IPS DF 19.7 (cell line): ENCODE measurements around the gene CCDC73.
"Not testable (repeated sequence)": the region's sequence is repeated elsewhere in the genome, so short reads cannot be mapped to it uniquely, and the experiment has no call there.

Experiments used
- DNase-seq: peaks from one replicate; pipeline ENCODE4 v3.0.0-alpha.2; 2013; ENCODE audit warnings: low read depth, low spot score

Gene CCDC73

DNA sequence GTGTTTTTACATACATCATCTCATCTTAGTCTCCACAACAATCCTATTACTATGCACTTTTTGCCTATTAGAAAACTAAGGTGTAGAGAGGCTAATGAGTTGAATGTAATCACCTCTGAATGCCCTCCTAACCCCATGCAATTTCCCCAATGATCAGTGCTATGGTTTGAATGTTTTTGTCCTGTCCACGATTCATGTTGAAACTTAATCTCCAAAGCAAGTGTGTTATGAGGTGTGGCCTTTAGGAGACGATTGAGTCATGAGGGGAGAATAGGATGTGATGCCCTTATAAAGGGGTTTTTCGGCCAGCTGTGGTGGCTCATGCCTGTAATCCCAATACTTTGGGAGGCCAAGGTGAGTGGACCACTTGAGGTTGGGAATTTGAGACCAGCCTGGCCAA, 2.0 kb upstream of the CCDC73 start:
- DNase-seq, result no peak

DNA sequence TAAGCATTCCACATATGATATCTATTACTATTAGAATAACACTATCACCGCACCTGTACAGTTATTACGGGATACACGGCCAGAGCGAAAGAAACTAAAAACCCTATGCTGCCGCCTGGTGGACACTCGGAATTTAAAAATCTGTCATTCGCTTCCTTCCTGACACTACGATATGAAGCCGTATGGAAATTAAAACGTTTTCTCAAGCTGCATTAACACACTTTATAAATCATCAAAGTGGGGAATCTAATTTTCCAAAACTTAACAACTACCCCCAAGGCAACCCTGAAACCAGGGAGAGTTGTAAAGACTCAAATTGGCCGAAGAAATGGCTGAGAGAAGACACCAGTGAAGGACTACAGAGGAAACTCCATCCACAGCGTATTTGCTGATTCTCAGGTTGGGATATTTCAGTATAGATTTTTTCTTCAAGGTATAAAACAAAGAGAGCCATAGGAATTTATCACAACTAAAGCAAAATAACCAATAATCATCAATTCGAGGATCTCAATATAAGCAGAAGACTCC, 1.4 kb downstream of the CCDC73 start:
- no peak for DNase-seq

DNA sequence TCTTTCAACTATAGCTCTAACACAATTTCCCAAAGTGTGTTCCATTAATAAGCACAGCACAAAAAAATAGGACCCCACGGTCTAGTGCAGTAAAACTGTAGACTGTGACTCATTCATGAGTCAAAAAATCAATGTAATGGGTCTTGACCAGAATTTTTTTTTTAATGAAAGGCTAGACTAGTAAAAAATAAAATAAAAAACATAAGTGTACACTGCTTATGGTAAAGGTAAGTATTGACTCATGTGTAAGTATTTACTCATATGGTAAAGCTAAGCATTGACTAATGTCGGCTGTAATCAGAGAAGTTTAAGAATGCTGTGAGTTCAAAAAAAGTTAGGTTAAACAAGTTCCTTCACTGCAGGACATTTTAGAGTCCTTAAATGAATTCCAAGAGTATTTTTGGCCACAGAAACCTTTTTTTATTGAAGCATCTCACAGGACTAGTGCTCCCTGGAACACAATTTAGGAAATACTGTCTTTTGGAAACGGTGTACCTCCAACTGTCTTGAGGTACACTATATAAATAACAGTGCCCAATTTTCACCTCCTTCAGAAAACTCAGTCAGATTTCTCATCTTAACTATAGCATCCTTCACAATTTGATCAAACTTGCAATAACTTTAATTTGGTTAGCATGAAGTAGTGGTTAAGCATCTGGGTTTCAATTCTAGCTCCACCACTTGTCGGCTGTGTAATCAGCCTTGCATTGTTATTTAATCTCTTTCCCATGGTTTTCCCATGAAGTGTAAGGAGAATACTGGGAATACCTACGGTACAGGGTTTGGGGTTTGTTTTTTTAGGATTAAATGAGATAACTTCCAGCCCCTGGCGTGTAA, 2.1 kb downstream of the CCDC73 start:
- no peak for DNase-seq

DNA sequence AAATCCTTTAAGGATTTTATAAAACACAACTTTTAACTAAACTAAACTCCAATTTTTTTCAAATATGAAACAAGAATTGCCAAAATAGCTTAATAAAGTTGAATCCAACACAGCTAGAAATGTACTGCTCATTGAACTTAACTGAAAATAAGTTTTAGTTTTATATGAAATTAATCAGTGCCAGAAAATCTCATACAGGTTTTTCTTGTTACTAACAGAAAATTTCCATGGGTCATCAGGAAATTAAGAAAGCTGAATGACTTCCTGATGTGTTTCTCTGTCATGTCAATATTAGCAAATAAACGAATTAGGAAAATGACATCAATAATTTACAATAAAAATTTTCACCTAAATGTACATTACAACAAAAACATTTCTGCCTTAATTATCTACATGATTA, 3.5 kb downstream of the CCDC73 start:
- DNase-seq, result no peak

DNA sequence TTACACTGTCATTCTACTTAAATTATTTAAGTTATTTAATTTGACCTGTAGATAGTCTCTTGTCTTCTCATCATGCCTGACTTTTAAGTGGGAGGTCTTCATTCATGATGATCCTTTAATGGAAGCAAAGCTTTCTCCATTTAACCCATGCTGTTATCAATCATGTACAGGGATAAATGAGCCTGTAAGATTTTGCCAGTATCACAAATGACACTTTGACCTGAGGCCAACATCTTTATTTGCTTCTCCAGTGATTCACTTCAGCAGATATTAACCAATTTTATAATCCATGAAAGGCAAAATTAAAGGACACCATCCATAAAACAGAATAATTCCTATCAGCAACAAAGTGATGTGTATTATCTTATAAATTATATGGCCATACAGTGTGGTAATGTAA, 7.7 kb downstream of the CCDC73 start:
- DNase-seq, result no peak

DNA sequence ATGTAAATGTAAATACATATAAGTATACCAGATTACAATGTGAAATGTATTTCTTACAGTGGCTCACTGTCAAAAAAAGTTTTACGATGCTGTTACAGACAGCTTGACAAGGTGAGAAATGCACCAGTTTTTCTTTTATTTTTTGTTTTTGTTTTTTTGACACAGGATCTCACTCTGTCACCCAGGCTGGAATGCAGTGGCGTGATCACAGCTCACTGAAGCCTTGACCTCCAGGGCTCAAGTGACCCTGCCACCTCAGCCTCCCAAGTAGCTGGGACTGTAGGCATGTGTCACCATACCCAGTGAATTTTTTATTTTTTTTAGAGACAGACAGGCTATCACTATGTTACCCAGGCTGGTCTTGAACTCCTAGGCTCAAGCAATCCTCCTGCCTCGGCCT, 9.2 kb downstream of the CCDC73 start:
- DNase-seq, result no peak

DNA sequence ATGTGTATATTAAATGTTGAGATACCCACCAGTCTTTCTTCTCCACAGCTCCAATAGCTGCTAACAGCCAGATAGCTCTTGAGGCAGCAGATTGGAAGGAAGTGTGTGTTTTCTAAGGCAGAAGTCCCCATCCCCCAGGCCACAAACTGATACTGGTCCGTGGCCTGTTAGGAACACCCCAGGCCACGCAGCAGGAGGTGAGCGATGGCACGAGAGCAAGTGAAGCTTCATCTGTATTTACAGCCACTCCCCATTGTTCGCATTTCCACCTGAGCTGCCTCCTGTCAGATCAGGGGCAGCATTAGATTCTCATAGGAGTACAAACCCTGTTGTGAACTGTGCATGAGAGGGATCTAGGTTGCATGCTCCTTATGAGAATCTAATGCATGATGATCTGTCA, 12.7 kb downstream of the CCDC73 start:
- no peak for DNase-seq

DNA sequence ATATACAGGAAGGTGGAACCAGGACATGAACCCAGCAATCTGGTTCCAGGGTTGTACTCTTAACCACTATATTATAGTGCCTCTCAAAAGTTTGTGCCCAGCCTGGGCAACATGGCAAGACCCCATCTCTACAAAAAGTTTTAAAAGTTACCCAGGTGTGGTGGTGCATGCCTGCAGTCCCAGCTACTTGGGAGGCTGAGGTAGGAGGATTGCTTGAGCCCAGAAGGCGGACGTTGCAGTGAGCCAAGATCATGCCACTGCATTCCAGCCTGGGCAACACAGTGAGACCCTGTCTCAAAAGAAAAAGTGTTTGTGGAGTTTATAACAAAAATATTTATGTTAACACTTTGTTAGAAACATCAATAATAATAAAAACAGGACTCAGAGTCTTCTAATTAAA, 13.6 kb downstream of the CCDC73 start:
- DNase-seq, result not testable (repeated sequence)

DNA sequence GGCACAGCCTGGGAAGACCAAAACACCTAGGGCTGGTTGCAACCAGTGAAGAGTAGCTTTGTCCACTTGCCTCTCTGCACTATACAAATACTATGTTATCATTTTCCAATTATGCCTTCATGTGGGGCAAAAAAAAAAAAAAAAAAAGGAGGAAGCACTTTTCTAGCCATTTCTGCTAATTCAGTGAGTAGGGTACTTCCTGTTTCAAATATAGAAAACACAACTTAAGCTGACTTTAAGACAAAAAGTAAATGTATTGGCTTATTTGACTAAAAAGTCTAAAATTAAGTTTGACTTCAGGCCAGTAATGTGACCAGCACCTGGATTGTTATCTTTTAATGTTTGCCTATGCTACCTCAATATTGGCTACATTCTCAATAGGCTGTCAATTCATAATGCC, 15.3 kb downstream of the CCDC73 start:
- no peak for DNase-seq

DNA sequence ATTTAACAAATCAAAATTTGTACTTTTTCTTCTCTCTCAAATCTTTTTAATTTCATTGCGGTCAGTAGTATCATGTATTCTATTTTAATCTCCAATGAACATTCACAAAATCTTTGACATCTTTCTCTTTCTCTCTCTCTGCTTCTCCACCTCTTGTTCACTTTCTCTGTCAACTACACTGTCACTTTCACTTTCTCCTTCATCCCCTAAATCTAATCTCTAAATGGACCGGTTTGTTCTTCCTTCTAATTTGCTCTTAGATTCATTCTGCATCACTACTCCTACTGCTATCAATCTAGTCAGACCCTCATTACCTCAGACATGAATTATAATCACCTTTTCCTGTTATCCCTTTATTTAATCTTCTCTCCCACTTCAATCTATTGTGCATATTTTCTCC, 18.6 kb downstream of the CCDC73 start:
- DNase-seq, result no peak

DNA sequence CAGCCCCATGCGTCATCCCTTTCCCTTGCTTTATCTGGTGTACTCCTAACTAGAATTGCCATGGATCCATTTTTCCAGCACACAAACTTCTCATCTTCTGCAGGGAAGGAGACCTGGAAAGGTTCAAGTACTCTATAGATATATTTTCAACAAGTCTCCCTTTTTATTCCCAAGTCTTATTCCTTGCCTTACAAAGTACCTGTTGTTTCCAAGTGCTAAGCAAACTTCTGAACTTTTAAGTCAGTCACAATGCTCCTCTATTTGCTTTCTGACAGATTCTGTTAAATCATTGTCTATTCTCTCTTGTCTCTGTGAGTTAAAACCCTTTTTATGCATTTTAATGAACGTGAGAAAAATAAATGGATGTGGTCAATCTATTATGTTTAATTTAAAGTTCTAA, 20.4 kb downstream of the CCDC73 start:
- no peak for DNase-seq

DNA sequence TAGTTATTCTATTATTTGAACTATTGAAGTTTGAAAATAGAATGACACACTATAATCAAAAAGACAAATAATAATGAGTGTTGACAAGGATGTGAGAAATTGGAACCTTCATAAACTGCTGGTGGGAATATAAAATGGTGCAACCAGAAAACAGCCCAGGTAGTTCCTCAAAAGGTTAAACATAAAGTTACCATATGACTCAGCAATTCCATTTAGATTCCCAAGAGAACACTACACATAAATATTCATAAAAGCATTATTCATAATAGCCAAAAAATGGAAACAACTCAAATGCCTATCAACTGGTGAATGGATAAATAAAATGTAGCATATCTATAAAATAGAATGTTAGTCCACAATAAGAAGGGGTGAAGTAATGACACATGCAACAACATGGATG, 21.7 kb downstream of the CCDC73 start:
- no peak for DNase-seq

DNA sequence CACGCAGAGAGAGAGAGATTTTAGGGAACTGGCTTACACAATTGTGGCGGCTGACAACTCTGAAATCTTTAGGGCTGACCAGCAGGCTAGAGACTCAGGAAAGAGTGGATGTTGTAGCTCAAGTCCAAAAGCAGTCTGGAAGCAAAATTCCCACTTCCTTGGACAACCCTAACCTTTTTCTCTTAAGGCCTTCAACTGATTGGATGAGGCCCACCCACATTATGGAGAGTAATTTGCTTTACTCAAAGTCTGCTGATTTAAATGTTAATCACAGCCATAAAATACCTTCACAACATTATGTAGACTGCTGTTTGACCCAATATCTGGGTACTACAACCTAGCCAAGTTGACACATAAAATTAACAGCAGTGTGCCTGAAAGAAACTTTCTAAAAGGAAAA, 32.7 kb downstream of the CCDC73 start:
- DNase-seq, result not testable (repeated sequence)

DNA sequence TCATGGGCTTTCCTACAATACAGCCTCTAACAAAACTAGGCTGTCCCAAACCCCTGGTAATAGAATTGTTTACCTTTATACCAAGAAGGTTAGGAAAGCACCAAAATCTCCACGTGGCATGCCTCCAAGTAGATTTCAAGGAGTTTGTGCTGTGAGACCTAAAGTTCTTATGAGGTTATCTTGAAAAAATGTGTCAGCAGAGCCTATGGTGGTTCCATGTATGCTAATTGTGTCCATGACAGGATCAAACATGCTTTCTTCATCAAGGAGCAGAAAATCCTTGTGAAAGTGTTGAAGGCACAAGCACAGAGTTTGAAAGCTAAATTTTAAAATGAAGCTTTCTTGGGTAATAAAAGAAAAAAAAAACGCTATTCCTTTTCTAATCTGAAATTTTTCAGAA, 36.2 kb downstream of the CCDC73 start:
- no peak for DNase-seq

DNA sequence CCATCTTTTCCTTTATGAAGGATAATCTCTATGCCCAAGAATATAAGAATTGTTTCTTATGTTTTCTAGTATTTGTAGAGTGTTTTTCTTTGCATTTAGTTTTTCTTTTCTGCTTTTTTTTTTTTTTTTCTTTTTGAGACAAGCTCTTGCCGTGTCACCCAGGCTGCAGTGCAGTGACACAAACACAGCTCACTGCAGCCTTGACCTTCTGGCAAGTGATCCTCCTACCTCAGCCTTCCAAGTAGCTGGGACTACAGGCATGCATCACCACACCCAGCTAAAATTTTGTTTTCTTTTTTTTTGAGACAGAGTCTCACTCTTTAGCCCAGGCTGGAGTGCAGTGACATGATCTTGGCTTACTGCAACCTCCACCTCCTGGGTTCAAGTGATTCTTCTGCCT, 41.3 kb downstream of the CCDC73 start:
- DNase-seq, result not testable (repeated sequence)

DNA sequence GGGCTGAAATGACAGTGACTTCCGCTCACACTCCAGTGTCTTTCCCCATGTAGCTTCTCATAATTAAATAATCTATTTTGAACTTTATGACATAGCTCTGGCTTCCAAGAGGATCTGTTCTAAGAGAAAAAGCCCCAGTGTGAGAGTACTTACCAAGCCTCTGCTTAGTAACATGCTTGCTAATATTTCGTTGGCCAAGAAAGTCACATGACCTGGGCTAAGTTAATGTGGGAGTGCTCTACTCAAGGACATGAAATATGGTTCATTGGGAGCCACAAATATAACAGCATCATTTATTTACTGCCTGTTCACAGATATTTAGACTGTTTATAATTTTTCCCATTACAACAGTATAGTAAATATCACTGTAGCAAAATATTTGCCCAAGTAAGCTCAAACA, 42.5 kb downstream of the CCDC73 start:
- DNase-seq, result no peak

DNA sequence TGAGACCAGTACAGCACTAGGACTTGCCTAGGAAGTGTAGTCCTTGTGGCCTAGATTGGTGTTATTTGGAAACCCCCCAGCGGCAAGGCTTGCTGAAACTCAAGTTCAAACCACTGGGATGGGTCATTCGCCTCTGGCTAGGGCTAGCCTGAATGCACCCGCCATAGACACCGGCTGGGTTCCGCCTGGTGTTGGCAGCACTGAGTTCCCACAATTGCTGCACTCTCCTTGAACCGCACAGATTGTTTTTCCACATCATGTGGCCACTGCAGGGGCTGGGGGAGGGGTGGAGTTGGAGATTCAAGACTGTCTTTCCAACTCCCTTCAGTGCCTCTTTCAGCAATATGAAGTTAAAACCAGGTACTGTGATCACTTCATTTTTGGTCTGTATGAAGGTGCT, 43.1 kb downstream of the CCDC73 start:
- no peak for DNase-seq

DNA sequence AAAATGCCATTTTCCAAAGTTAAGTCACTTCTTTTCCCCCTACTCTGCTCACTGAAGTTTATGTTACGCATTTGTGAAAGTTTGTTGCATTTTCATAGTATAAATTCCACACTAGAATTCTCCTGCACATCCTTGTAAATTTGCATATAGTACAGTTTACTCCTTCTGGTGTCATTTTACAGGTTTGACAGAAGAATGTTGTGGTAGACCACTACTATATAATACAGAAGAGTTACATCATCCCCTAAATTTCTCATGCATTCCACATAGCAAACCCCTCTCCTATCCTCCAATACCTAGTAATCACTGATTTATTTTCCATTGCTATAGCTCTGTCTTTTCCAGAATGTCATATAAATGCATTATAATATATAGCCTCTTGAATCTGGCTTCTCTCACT, 64.5 kb downstream of the CCDC73 start:
- DNase-seq, result no peak

DNA sequence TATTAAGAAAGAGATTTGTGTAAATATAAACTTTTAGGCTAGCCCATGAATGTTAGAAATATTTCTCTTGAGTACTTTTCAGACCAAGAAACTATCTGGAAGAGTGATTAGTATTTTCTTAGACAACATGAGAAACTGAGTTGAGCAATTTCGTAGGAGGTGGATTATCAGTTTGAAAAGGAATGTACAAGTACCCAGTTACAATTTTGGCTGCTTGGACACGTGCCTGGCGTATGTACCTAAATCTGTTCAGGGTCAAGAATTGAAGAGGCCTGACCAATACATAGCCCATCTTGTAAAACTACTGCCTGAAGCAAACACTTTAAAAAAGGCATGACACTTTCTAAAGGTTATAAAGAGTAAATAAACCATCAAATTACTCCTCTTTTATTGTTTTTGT, 71.1 kb downstream of the CCDC73 start:
- no peak for DNase-seq

DNA sequence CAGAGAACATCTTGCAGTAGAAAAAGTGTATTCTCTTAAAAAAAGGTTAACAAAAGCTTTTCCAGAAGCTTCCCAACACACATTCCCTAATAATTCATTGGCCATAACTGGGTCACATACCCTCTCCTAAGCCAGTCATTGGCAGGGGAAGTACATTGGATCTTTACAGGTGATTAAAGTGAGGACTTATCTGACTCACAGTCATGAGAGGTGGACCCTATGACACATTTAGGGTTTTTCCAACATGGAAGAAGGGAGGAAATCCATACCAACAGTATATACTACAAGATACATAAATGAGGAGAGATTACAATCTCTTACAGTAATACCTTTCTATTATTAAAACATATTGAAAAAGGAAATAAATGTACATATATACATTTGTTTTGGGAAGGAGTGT, 72.2 kb downstream of the CCDC73 start:
- no peak for DNase-seq

DNA sequence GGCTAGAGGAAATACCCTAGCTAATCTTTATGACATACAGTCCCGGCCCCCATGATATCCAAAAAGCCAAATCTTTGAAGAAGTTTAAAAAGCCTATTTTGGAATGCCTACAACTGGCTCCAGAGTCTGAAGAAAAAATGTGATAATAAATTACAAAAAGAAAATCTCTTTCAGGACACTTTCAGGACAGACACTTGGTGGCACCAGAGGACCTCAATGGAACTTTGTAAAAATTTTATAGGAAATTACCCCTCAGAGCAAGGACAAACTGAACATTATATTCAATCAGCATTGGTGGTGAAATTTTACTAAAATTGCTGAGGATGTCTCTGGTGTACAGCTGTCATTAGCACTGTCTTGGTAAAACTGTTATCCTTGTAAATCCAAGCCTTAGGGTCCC, 81.0 kb downstream of the CCDC73 start:
- no peak for DNase-seq

DNA sequence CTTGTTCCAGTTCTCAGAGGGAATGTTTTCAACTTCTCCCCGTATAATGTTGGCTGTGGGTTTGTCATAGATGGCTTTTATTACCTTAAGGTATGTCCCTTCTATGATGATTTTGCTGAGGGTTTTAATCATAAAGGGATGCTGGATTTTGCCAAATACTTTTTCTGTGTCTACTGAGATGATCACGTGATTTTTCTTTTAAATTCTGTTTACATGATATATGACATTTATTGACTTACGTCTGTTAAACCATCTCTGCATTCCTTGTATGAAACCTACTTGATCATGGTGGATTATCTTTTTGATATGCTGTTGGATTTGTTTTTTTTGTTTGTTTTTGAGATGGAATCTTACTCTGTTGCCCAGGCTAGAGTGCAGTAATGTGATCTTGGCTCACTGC, 85.5 kb downstream of the CCDC73 start:
- DNase-seq, result not testable (repeated sequence)

DNA sequence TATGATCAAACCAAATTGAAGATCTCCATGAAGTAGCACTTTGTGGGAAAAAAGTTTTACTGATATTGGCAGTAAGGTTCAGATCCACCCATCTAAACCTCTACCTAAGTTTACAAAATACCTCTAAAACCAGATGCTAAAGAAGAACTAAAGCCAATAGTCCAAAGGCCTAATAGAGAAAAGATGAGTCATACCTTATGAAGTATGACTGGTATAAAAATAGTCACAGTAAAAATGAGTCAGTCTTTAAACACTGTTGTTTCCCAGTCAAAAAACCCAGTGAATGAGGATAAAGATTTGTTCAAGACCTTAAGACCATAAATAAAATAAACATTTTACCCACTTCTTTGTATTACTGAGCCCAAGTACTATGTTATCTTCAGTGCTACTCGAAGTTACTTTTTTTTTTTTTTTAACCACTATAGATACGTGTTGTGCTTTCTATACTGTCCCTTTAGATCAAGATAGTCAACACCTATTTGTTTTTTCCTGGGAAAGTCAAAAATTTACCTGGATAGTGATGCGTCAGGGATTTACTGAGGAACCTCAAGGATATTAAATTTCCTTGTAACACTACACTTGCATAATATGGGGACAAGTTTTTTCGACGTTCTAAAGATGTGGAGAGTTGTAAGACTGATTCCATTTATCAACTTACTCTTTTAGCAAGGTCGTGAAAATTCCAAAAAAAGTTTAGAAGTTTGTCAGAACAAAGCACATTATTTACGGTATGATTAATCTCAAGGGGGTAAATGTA, 87.3 kb downstream of the CCDC73 start:
- no peak for DNase-seq
